ENCODE data around the gene CAPS. TPM values are rescaled to one million over a fixed set of nuclear protein-coding genes. Genes with fewer than 3 reads are reported as not detected.
A peak's percentile ranks its signal among the peaks of the same experiment; 100 is the strongest.

The CAPS gene
- total and polyA plus RNA-seq, 3 donors from 2014 or later, result 9.4 to 20.9 (median 13.9) TPM

- H3K9me3 ChIP-seq, result no peaks in the 10 kb centered on the region
- DNase-seq, result no peak
- no peaks in the 10 kb centered on the region for H3K27me3 ChIP-seq
- no peak overlapping the region for H3K27ac ChIP-seq
- 67 to 85% methylated on average over 3 of the region's 3 CpGs for WGBS, 2 donors
- H3K4me1 ChIP-seq, result peaks cover 58% of the 10 kb centered on the region
- no peak for TF ChIP-seq POLR2A (IDR thresholded peaks at IDR 0.05)
- TF ChIP-seq CTCF (IDR thresholded peaks at IDR 0.05), result no peak
- H3K36me3 ChIP-seq (ENCODE audit: low read depth, missing control alignments), result no peaks in the 10 kb centered on the region
- intact Hi-C loops (cut with DNase I; ENCODE audit: low total_unique reads), result no loop called here
- no peak overlapping the region for H3K4me3 ChIP-seq
Observed at GRCh38 chr19:5950741-5951140, 36.7 kb downstream of the CAPS start.

GRCh38 chr19:5951338-5951861 lies 37.3 kb downstream of the CAPS start:
- Histone ChIP-seq H3K27ac (no peak overlapping the region), H3K27me3 (no peaks in the 10 kb centered on the region), H3K36me3 (ENCODE audit: low read depth, missing control alignments) (no peaks in the 10 kb centered on the region), H3K4me1 (peaks cover 56% of the 10 kb centered on the region), H3K9me3 (no peaks in the 10 kb centered on the region), H3K4me3 (no peak overlapping the region)
- 61 to 74% methylated on average over 19 of the region's 19 CpGs for WGBS, 2 donors
- TF ChIP-seq CTCF (IDR thresholded peaks at IDR 0.05), result no peak
- no peak for TF ChIP-seq POLR2A (IDR thresholded peaks at IDR 0.05)
- intact Hi-C loops (cut with DNase I; ENCODE audit: low total_unique reads), result no loop called here
- peak; percentile 23 for DNase-seq

GRCh38 chr19:5952193-5953029 lies 38.4 kb downstream of the CAPS start:
- no peaks in the 10 kb centered on the region for H3K36me3 ChIP-seq (ENCODE audit: low read depth, missing control alignments)
- DNase-seq, result no peak
- intact Hi-C loops (cut with DNase I; ENCODE audit: low total_unique reads), result no loop called here
- no peaks in the 10 kb centered on the region for H3K27me3 ChIP-seq
- peaks cover 46% of the 10 kb centered on the region for H3K4me1 ChIP-seq
- no peak overlapping the region for H3K4me3 ChIP-seq
- no peak for TF ChIP-seq CTCF (IDR thresholded peaks at IDR 0.05)
- TF ChIP-seq POLR2A (IDR thresholded peaks at IDR 0.05), result no peak
- H3K9me3 ChIP-seq, result no peaks in the 10 kb centered on the region
- 79 to 85% methylated on average over 16 to 18 of the region's 18 CpGs for WGBS, 2 donors
- no peak overlapping the region for H3K27ac ChIP-seq

- Histone ChIP-seq H3K4me3 (no peak overlapping the region), H3K9me3 (no peaks in the 10 kb centered on the region), H3K36me3 (ENCODE audit: low read depth, missing control alignments) (no peaks in the 10 kb centered on the region), H3K27ac (no peak overlapping the region), H3K4me1 (peaks cover 39% of the 10 kb centered on the region), H3K27me3 (no peaks in the 10 kb centered on the region)
- DNase-seq, result no peak
- intact Hi-C loops (cut with DNase I; ENCODE audit: low total_unique reads), result no loop called here
- 83 to 90% methylated on average over 5 of the region's 5 CpGs for WGBS, 2 donors
- TF ChIP-seq POLR2A (IDR thresholded peaks at IDR 0.05) (no peak), CTCF (IDR thresholded peaks at IDR 0.05) (no peak)
Observed at GRCh38 chr19:5953030-5953589, 39.1 kb downstream of the CAPS start.
